Lower leg skin (tissue), 4 donors: ENCODE data around the gene COL19A1. TPM values are rescaled to one million over a fixed set of nuclear protein-coding genes. Genes with fewer than 3 reads are reported as not detected.

ENCODE experiments used
- DNase-seq, 2 donors: peaks; one replicate each; pipeline ENCODE4 v3.0.0-alpha.2; 2019; ENCODE audit warnings: low spot score in 2 of 2
- H3K4me3 ChIP-seq: fragments of 200-600 bp; sonication (generic); 2 replicates; pipeline ENCODE4 v1.5.1; 2017; ENCODE audit warnings: mild to moderate bottlenecking, low read depth; ENCODE audit not compliant: poor library complexity, severe bottlenecking
- POLR2A ChIP-seq, 2 donors: fragments of 450-650 bp; IDR thresholded peaks; one replicate each; pipeline ENCODE4 v1.6.1; 2016 to 2017; ENCODE audit warnings: antibody characterized with exemption in 2 of 2, mild to moderate bottlenecking in 1 of 2, moderate library complexity in 1 of 2
- WGBS, 2 donors: methylation state at CpG; one replicate each; pipeline ENCODE4 v1.1.5; 2018; 5-methylcytosine and 5-hydroxymethylcytosine counted together
- intact Hi-C: fragments of 100-400 bp; cut with DNase I; formaldehyde crosslinking; loops from one replicate; pipeline ENCODE4 v1.15.0; 2023; ENCODE audit warnings: low total_unique reads
- total RNA-seq, 4 donors: library from RNA; depleted of rRNA; stranded (reverse); fragments of >200 nt; gene quantifications; one replicate each; pipeline ENCODE4 v1.1.0, GENCODE V29; 2016
- TF ChIP-seq, protein P1 (sequence below), 3 donors: fragments of 450-650 bp; IDR thresholded peaks; one replicate each; pipeline ENCODE4 v1.5.1; 2016; ENCODE audit warnings: antibody characterized with exemption in 3 of 3, mild to moderate bottlenecking in 3 of 3, moderate library complexity in 2 of 3

Gene COL19A1
- total RNA-seq, 4 donors from 2014 or later, result 0.12 to 0.19 TPM; not detected in 2

DNA sequence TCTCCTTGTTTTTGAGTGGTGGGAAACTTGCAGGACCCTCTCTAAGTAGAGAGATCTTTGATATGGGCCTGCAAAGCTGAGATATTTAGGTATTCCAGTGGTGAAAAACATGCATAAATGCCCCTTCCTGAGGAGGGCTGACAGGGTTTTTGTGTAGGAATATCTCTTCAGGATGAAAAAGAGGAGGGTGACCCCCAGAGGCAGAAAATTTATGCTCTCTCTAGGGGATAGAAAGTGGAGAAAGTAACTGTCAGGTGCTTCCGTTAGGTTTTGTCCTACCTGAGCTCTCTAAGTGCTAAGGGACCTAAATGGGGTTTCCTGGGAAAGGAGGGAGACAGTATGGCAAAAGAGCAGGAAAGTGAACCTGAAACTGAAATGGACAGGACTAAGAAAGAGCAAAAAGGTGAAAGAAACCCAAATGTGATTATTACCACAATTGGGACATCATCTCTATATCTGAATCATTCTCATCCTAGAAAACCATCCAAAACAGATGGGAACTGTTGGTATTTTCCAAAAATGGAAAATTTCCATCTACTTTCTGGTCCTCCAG lies 2.0 kb downstream of the COL19A1 start:
- H3K4me3 ChIP-seq, result no peak overlapping the region
- no peak for DNase-seq
- TF ChIP-seq POLR2A (IDR thresholded peaks at IDR 0.05), result no peak
- TF ChIP-seq, protein P1, sequence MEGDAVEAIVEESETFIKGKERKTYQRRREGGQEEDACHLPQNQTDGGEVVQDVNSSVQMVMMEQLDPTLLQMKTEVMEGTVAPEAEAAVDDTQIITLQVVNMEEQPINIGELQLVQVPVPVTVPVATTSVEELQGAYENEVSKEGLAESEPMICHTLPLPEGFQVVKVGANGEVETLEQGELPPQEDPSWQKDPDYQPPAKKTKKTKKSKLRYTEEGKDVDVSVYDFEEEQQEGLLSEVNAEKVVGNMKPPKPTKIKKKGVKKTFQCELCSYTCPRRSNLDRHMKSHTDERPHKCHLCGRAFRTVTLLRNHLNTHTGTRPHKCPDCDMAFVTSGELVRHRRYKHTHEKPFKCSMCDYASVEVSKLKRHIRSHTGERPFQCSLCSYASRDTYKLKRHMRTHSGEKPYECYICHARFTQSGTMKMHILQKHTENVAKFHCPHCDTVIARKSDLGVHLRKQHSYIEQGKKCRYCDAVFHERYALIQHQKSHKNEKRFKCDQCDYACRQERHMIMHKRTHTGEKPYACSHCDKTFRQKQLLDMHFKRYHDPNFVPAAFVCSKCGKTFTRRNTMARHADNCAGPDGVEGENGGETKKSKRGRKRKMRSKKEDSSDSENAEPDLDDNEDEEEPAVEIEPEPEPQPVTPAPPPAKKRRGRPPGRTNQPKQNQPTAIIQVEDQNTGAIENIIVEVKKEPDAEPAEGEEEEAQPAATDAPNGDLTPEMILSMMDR (IDR thresholded peaks at IDR 0.05), result no peak
- intact Hi-C loops, result no loop called here
- WGBS, 2 donors, result 86 to 92% methylated on average over 1 of the region's 1 CpG

DNA sequence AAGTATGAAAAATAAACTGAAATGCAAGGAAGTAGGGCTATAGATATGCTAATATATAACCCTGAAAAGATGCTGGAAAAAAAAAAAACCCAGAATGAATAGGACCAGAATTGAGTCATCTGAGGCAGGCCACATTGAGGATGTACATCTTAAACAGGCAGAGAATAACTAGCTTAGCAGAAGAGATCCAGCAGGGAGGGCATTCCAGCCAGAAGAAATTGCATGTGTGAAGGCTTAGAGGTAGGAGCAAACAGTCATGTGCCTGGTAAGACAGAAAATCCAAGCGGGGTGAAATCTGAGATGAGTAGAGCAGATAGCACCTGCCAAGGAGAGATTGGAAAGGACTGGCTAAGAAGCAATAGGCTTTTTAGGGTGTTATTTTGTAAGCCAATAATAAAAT lies 2.6 kb downstream of the COL19A1 start:
- 78 to 81% methylated on average over 1 of the region's 1 CpG for WGBS, 2 donors
- TF ChIP-seq POLR2A (IDR thresholded peaks at IDR 0.05), result no peak
- TF ChIP-seq, protein P1 (IDR thresholded peaks at IDR 0.05), result no peak
- no peak for DNase-seq
- no peak overlapping the region for H3K4me3 ChIP-seq
- intact Hi-C loops, result no loop called here

DNA sequence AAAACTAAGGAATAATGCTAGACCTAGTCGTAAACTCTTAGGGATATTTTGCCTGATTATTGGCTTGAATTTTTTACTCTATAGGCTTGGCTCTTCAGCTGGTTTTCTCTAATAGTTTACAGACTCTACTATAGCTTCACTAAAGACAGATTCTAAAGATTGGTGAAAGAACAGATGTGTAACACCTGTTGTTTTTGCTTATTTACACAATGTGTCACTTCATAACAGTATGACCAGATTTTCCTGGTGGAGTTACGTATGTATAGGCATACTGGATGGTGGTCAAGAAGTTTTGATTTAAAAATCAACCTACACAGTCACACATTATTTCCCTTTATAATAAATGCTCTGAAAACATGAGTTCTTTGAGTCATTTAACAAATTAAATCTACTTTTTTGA lies 4.8 kb downstream of the COL19A1 start:
- 72 to 84% methylated on average over 2 of the region's 2 CpGs for WGBS, 2 donors
- intact Hi-C loops, result no loop called here
- DNase-seq, result no peak
- no peak overlapping the region for H3K4me3 ChIP-seq
- TF ChIP-seq, protein P1 (IDR thresholded peaks at IDR 0.05), result no peak
- no peak for TF ChIP-seq POLR2A (IDR thresholded peaks at IDR 0.05)

DNA sequence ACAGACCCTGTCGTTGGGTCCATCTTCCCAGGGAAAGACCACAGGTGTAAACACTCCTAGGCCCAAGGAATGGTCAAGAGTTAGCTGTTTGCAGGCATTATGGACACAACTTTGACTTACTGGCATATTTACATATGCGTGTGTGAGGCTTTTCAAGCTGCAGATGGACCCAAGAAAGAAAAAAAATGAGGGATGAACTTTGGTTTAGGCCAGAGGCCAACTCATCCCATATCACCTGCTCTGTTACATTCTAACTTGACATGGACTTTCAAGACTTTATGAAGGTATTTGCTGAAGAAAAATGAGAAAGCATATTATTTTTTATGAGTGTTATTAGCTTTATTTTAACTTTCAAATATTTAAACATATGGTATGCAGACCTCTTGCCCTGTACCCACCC lies 6.9 kb downstream of the COL19A1 start:
- no peak for DNase-seq
- TF ChIP-seq, protein P1 (IDR thresholded peaks at IDR 0.05), result no peak
- no peak for TF ChIP-seq POLR2A (IDR thresholded peaks at IDR 0.05)
- WGBS, 2 donors, result 85 to 95% methylated on average over 2 of the region's 2 CpGs
- H3K4me3 ChIP-seq, result no peak overlapping the region
- intact Hi-C loops, result no loop called here

DNA sequence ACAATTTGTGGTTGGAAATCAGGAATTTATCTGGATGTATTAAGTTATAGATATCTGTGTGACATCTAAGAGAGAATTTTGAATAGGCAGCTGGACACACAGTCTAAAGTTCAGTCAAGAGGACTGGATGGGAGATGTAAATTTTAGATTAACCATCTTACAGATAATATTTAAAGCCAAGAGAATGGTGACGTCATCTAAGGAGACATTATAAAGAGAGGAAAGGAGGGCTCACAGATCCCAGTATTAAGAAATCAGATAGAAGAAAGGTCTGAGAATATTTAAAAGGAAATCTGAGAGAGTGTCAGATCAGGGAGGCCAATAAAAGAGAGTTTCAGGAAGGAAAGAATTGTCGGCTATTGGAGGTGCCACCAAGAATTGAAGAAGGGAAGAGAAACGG lies 9.4 kb downstream of the COL19A1 start:
- intact Hi-C loops, result no loop called here
- 85 to 90% methylated on average over 3 of the region's 3 CpGs for WGBS, 2 donors
- DNase-seq, result no peak
- TF ChIP-seq, protein P1 (IDR thresholded peaks at IDR 0.05), result no peak
- no peak for TF ChIP-seq POLR2A (IDR thresholded peaks at IDR 0.05)
- H3K4me3 ChIP-seq, result no peak overlapping the region

DNA sequence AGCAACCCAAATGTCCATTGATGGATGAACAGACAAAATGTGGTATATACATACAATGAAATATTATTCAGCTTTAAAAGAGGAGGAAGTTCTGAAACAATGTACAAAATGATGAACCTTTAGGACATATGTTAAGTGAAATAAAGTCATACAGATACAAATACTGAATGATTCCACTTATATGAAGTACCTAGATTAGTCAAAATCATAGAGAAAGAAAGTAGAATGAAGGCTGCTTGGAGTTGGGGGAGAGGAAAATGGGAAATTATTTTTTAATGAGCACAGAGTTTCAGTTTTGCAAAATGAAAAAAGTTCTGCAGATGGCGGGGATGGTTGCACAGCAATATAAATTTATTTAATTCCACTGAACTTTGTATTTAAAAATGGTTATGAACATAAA lies 12.4 kb downstream of the COL19A1 start:
- TF ChIP-seq, protein P1 (IDR thresholded peaks at IDR 0.05), result no peak
- TF ChIP-seq POLR2A (IDR thresholded peaks at IDR 0.05), result no peak
- 90 to 98% methylated on average over 1 of the region's 1 CpG for WGBS, 2 donors
- no peak overlapping the region for H3K4me3 ChIP-seq
- no peak for DNase-seq
- intact Hi-C loops, result no loop called here
